Measurements from ENCODE around the gene DTNB.
A peak's percentile ranks its signal among the peaks of the same experiment; 100 is the strongest.
"Not testable (repeated sequence)": the region's sequence is repeated elsewhere in the genome, so short reads cannot be mapped to it uniquely, and the experiment has no call there.

The DTNB gene

GRCh38 chr2:25537526-25537925, 135.9 kb downstream of the DTNB start:
- no peak for DNase-seq

GRCh38 chr2:25535411-25536289, 137.7 kb downstream of the DTNB start:
- not testable (repeated sequence) for DNase-seq

DNA sequence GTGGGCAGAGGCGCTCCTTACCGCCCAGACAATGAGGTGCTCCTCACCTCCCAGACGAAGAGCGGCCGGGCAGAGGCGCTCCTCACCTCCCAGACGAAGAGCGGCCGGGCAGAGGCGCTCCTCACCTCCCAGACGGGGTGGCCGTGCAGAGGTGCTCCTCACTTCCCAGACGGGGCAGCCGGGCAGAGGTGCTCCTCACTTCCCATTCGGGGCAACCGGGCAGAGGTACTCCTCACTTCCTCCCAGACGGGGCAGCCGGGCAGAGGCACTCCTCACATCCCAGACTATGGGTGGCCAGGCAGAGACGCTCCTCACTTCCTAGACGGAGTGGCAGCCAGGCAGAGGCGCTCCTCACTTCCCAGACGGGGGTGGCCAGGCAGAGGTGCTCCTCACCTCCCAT, 138.4 kb downstream of the DTNB start:
- not testable (repeated sequence) for DNase-seq

- no peak for DNase-seq
Measured at GRCh38 chr2:25534455-25534854, 138.9 kb downstream of the DTNB start.

- DNase-seq, result not testable (repeated sequence)
Measured at GRCh38 chr2:25533771-25534170, 139.6 kb downstream of the DTNB start.

GRCh38 chr2:25532521-25532920, 140.9 kb downstream of the DTNB start:
- DNase-seq, result no peak

GRCh38 chr2:25529034-25529433, 144.3 kb downstream of the DTNB start:
- DNase-seq, result no peak

DNA sequence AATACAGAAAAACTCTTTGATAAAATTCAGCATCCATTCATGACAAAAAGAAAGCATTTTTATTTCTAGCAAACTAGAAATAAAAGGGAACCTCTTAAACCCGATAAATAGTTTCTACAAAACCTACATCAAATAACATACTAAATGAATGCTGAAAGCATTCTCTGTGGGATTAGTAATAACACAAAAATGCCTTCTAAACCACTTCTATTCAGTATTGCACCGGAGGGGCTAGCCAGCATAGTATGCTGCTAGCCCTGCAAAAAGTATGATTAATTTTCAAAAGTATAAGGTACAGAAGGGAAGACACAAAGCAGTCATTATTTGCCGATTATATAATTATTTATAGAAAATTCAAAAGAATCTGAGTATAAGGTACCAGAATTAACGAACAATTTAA, 145.2 kb downstream of the DTNB start:
- no peak for DNase-seq

GRCh38 chr2:25524507-25524906, 148.9 kb downstream of the DTNB start:
- DNase-seq, result no peak

GRCh38 chr2:25523060-25523459, 150.3 kb downstream of the DTNB start:
- no peak for DNase-seq

DNA sequence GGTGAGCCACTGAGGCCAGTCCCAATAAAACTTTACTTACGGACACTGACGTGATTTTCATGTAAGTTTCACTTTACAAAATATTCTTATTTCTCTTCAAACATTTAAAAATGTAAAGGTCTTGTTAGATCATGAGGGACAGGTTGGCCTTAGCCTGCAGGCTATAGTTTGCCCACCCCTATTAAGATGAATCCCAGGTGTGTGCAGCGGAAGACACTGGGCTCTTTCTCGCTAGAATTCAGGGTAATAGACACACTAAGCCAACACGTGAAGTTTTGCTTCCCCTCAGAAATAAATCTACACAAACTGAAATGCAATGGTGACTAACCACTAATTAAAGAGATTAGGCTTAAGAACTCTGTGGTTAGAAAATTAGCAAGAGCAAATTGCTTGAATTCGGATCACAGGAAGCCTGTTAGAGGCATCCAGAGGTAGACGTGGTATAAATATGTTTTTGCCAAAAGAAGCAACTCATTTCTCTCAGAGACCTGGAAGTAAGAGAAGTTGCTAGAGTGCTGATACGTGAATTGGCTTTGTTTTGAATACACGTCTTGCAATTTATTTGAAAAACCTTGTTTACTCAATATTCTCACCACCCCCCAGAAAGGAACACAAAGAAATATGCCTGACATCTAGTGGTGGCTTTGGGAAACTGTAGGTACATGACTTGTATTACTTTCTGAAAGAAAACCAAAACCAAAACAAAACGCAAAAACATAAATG, 151.6 kb downstream of the DTNB start:
- DNase-seq, result peak; percentile 83

DNA sequence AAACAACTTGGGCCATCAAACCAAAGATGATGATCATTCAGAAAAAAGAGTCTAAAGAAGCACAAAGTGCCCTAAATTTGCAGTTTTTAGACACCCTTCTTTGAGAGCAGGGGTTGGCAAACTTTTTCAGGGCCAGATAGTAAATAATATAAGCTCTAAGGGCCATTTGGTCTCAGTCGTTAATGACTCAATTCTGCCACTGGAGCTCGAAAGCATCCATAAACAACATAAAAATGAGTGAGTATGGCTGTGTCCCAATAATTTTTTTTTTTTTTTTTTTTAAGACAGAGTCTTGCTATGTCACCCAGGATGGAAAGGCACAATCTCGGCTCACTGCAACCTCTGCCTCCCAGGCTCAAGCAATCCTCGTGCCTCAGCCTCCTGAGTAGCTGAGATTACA, 152.3 kb downstream of the DTNB start:
- no peak for DNase-seq

DNA sequence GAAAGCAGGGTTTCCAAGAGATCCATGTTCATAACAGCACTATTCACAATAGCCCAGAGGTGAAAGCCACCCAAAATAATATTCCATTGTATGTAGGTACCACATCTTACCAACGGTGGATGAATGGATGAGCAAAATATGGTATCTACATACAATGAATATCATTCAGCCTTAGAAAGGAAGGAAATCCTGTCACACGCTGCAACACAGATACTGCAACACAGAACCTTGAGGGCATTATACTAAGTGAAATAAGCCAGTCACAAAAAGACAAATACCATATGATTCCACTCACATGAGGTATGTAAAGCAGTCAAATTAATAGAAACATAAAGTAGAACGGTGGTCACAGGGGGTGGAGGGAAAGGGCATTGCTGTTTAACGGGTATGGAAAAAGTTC, 155.7 kb downstream of the DTNB start:
- no peak for DNase-seq

GRCh38 chr2:25514043-25514637, 159.2 kb downstream of the DTNB start:
- DNase-seq, result no peak

DNA sequence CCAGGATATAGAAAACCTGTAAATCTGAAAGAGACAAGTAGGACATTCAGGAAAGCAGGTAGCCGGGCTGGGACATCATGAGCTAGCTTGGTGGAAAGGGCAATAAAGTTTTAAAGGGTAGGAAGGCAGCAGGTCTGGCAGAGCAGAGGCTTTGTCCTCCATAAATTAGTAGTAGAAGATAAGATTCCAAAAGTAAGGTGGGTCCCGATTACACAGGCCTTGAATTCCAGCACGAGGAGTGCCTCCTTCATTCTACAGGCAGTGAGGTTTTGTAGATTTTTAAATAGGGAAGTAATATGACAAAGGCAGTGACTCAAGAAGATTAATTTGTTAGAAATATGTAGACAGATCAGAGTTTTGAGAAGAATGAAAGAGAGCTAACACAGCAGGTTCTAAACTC, 160.7 kb downstream of the DTNB start:
- DNase-seq, result no peak

- DNase-seq, result no peak
Measured at GRCh38 chr2:25506226-25506625, 167.2 kb downstream of the DTNB start.

GRCh38 chr2:25505622-25506021, 167.8 kb downstream of the DTNB start:
- DNase-seq, result no peak

GRCh38 chr2:25505182-25505581, 168.2 kb downstream of the DTNB start:
- no peak for DNase-seq

- DNase-seq, result no peak
Measured at GRCh38 chr2:25504266-25504665, 169.1 kb downstream of the DTNB start.

GRCh38 chr2:25499157-25499556, 174.2 kb downstream of the DTNB start:
- DNase-seq, result no peak

DNA sequence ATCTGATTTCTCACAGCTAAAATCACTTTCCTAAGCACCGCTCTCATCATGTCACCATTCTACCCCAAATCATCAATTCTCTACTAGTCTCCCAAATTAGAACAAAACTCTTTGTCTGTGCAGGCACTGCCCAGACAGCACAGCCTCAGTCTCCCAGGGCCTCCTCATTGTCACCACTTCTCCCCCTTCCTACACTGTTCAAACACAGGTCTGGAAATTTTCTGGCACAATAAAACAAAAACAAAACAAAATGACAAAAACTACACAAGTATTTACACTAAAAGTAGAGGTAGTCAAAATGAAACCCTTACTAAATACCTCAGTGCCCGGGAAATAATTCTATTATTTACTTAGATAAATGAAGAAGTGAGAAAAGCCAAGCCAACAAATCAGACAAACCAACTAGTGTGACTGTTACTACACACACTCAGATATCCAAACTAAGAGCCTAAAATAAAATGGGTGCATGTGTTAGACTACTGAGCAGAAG, 175.4 kb downstream of the DTNB start:
- DNase-seq, result no peak

- DNase-seq, result no peak
Measured at GRCh38 chr2:25497229-25497917, 176.0 kb downstream of the DTNB start.

DNA sequence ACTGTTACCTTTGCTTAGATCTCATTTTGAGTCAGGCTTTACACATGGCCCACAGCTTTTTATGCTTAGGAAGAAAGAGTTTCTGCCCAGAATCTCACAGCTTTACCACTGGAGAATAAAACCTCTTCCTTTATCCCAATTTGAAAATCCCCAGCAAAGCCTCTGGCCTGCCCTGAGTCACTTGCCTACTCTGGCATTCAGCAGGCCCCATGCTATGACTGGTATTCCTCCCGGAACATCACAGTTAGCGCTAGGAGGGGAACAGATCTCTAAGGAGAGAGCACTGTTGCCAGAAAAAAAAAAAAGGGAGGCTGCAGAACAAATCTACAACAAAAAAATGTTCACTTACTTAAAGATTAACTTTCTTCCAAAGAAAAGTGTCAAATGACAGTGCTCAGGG, 178.8 kb downstream of the DTNB start:
- DNase-seq, result no peak
